CD4-positive, alpha-beta T cell treated with Interleukin-10 for 1 hour (primary cell): Measurements from ENCODE around the gene SPATS2L.

ENCODE experiments used
- DNase-seq: peaks from one replicate; pipeline ENCODE4 v3.0.0-alpha.2; 2020

SPATS2L gene

DNA sequence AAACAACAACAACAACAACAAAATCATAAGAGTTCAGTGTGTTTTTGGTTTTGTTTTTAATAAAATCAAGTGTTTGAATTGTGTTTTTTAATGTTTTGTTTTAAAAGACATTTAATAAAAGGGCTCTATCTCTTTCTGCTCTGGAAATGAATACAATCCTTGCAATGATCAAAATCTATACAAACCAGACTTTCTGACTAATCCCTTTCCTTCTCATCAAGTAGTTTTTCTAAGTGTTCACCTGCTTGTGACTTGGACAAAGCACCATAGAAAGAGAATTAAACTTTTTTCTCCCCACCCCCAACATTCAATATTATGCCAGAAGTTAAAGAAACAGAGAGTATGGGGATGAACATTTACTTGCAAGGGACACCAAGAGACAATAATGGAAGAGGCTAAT lies 142.0 kb downstream of the SPATS2L start:
- no peak for DNase-seq

DNA sequence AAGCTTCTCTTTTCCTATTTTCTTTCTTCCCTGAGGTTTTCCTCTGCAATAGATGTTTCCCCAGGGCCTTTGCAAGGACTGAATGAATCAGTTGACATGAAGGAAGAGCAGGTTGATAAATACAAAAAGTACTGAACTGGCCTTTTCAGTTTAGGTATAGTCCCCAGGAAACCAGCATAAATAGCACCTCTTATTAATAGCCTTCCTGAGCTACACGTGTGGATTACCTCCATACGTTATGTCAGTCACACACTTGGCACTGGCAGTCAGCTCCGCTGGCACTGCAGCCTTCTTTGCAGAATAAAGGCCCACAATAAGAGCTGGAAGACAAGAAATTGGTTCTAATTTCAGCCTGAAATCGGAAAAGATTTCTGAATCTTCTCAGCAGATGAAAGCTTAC lies 142.7 kb downstream of the SPATS2L start:
- no peak for DNase-seq

DNA sequence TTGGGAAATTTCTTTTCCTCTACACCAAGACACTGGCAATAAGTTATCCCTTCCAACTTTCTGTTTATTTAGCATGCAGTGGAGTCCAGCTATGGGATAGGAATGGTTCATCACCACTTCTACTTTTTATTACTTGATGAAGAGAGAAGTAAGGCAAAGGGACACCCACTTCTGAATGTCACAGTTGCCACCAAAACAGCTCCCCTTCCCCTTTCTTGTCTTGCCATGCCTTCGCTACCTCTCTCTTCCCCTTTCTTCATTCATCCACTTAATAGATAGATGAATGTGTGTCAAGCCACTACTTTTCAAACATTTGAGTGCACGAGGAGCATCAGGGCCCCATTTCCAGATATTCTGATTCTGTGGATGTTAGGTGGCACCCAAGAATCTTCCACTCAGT lies 143.8 kb downstream of the SPATS2L start:
- no peak for DNase-seq

DNA sequence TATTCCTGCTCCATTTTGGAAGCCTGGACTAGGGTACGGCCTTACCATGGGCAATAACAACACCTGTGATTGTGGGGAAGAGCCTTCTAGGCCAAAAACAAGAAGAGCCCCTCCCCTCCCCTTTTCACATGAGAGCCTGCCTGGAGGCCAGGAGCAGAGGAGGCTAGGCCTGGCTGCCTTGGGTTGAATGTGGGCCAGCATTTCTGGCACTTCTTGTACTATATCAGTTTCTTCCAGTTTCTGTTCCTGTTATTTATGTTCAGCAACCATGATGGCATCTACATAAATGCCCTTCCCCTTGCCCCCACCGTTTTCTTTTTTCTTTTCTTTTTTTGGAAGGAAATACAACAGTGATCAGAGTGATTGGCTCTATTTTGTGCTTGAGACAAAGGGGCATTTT lies 145.0 kb downstream of the SPATS2L start:
- no peak for DNase-seq

DNA sequence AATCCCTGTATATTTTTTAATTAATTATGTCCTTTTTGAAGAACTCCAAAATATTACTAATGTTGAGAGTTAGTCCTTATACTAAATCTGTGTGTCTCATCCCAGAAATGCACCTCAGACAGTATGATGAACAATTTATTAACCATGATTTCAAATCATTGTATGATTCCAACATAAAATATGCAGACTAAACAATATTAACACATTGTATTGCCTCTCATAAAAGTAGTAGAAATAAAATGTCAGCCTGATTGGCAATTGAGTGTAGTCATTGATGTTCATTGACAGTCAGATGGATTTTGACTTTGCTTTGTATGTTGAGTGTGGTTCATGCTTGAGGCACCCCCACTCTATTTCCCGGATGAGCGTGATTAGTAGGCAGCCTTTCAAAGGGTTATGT lies 145.9 kb downstream of the SPATS2L start:
- no peak for DNase-seq

DNA sequence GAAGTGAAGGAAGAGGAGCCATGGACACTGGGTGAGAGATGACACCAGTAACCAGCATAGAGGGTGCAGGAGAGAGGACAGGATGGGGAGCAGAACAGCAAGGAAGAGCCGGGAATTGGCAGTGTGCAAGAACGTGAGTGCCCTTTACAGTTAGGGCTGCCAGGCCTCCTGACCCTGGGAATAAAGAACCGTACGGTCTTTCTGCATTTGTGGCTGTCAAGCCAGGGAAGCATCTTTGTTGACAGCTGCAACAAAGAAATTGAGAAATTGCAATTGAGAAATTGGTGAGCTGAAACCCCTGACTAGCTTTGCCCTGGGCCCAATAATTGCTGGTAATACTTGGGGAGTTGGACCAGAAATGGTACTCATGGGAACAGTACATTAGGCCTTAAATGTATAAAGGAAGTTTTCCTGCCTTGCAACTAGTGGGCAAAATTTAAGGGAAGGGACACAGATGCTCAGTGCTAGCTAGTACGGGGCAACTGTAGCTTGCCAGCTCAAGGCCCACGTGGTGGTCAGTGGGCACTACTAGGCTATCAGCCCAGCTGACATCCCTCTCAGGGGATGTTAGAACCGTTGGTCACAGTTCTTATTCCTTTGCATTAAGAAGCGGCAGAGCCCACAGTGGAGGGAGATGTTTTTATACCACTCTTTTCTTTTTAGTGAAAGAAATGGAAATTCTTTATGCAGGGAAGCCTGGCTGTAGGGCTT lies 146.8 kb downstream of the SPATS2L start:
- DNase-seq: no peak

DNA sequence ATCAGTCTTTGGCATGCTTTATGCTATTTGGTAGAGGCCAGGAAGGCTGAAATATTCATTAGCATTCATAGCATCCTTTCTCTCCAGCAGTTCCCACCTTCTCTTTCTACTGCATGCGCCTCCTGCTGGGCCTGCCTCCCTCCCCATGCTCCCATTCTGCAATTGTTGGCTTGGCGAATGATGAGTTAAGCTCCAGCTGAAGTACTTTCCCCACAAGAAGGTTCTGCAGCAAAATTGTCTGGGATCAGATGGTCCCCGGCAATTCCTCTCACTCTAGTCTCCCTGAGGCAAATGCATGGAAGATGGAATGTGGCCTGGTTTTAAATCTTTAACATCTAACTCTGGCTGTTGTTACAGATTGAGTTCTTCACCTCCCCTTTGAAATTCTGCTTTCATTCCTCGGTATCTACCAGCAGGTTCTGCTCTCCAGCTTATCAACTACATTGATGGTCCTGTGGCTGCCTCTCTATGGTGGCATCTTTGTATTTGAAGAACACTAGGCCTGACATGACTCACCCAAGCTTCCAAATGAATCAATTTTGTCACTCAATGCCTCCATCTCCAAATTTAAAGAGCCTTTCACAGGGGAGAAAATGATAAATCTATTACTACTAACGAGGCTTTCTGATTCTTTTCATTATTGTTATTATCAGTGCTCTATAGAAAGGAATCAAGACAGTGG lies 147.5 kb downstream of the SPATS2L start:
- no peak for DNase-seq

DNA sequence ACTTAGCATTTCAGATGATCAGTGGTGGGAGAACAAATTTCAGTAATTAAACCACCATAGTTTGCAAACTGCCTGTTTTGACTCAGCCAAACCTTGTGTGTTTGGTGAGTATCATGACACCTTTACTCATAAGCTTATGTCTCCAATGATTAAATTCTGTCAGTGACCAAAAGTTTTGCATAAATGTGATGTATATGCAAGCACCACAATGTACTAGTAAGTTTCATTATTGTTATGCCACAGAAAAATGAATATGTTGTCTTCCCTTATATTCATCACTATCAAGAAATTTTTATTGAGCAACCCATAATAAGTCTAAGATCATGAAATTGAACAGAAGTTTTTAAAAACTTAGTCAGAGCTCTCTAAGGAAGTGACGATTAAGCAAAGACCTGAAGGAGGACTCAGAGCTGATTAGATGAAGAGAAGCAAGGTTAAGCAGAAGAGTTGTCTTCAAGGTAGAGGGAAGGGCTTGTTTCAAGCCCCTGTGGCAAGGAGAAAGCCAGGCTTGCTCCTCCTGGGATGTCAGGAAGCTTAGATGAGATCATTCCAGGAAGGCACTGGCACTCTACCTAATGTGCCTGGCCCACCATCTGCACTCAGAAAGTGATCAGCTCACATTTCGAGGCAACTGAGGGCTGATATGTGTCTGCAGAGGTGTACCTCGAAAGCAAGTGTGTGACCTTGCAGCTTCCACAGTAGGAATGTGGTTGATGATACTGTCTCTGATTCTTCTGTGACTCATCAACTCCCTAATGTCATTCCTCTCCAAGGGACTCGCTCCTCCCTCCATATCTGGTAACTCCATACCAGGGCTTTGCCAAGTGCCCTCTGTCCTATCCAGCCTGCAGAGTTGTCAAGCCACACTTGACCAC lies 148.7 kb downstream of the SPATS2L start:
- DNase-seq: no peak

DNA sequence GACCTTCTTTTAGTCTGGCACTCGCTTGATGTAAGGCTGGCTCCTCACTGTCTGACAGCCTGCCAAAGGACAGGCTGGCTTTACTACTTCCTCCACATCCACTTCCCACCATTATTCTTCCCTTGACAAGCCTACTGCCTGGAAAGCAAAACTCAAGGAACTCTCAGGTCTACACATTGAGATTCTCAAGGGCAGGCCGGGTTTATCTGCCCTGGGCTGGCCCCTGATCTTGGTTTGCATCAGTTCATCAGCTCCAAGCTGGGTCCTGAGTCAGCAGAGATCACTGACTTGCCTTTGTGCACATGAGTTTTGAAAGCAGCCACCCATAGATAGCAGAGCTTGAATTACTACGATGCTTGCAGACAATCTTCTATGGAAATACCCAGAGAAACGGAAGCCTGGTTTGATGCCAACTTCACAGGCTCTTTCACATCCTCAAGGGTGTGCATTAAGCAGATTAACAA lies 149.5 kb downstream of the SPATS2L start:
- DNase-seq: peak; percentile 16

DNA sequence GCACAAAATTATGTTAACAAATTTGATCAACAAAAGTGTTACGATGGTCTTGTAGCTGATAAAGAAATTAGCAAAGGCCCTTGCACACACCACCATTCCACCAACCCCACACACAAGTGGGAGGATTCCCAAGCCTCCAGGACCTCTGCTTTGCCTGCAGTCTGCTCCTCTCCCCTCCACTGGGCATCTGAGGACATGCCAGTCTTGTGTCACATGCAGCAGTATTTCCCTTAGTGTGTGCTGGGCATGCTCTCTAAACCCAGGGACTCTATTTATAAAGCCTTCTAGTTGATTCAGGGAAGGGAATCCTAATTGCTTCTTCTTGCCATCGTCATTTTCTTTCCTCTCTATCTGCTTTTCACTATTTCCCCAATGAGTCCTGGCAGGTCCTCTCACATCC lies 150.1 kb downstream of the SPATS2L start:
- no peak for DNase-seq

DNA sequence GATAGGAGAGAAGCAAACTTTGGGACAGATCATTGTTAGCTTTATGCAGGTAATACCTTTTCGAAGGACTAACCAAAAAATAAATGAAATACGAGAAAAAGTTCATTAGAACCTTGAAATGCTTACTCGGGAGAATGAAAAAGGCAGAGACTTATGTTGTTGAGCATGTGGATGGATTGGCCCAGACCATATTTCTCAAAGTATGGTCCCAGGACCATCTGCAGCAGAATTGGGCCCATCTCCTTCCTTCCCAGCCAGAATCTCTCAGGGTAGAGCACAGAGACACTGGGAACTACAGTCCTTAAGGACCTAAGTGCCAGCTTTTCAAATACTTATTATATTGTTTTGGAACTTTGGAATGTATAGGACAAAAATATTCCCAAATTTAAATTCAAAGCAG lies 152.6 kb downstream of the SPATS2L start:
- DNase-seq: no peak

DNA sequence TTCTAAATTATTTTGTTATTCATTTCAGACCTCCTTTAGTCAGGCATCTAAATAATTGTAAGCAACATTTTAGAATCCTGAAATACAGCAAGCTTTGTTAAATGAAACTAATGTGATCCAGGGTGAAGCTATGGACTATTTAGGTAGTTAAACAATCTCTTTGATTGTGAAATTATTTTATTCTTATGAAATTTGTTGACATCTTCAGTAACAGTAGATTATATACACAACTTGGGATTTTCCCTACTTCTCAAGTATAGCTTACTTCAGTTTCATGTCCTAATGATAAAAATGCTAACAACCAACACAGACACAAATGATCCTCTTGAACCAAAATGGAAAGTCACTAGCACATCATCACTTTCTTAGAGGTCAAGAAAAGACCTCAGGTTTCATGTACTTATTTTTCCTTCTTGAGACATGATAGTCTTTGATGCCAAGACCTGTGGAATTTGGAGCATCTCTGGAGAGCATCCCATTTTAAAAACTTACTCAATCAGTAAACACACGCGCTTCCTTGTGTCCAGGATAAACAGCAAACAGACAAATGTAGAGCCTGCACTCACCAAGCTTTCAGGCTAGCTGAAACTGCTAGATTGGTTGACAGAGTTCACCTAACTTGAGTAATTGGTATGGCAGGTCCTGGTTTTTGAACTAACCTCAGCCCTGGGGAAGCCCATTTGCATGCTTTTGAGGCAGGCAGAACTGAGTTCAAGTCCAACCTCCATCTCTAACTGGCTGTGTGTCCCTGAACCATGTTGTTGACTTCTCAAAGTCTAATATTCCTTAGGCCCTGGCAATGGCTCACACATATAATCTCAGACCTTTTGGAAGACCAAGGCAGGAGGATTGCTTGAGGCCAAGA lies 155.6 kb downstream of the SPATS2L start:
- no peak for DNase-seq

DNA sequence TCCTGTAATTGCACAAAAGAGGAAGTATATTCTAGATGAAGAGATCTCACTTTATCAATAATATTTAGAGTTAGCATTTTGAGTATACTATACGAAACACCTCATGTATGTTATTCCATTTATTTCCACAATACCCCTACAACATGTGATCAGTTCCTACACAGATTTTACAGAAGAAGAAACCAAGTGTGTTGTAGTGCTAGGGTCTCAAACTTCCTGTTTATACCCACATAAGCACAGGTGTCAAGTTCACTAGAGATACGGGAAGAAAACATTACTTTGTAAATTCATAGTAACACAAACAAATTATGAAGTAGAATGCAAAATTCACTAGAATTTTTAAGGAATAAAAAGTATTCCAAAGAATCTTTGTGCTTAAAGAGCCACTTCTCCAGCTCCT lies 157.0 kb downstream of the SPATS2L start:
- no peak for DNase-seq

DNA sequence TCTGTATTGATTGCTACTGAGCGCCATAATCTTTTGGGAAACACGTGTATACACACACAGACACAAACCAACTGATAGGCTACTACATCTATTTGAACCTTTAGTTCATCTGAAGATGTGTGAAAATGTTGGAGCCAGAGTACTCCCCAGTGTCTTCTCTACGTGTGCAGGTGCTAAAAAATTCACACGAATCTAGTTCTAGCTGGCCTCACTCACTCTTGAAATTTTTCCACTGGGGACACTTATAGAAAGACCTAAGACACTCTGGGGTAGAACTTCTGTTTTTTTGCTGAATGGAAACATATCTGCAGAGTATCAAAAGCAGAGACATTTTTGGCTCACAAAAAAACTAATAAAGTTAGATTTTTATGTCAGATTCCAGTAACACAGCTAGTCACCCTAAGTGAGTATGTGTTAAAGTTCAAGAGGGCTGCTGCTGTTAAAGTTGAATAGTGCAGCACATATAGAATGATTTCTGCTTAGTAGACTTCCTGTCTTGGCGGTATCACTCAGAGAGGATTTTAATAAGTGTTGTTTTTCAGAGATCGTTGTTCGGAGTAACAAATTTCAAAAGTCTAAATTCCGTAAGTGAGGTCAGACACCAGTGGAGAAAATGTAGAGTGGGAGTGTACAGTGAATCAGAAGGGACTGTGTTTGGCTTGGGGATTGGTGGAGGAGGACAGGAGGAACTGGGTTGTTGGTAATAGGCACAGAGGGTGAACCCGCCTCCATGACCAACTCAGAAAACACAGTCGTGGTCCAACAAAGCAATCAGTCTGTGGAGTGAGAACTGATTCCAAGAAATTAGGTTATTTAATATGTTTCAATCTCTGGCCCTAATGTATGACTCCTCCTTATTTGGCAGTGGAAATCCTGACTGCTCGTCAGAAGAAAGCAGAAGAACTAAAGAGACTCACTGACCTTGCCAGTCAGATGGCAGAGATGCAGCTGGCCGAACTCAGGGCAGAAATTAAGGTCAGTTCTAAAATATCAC lies 160.2 kb downstream of the SPATS2L start:
- peak; percentile 66 for DNase-seq

DNA sequence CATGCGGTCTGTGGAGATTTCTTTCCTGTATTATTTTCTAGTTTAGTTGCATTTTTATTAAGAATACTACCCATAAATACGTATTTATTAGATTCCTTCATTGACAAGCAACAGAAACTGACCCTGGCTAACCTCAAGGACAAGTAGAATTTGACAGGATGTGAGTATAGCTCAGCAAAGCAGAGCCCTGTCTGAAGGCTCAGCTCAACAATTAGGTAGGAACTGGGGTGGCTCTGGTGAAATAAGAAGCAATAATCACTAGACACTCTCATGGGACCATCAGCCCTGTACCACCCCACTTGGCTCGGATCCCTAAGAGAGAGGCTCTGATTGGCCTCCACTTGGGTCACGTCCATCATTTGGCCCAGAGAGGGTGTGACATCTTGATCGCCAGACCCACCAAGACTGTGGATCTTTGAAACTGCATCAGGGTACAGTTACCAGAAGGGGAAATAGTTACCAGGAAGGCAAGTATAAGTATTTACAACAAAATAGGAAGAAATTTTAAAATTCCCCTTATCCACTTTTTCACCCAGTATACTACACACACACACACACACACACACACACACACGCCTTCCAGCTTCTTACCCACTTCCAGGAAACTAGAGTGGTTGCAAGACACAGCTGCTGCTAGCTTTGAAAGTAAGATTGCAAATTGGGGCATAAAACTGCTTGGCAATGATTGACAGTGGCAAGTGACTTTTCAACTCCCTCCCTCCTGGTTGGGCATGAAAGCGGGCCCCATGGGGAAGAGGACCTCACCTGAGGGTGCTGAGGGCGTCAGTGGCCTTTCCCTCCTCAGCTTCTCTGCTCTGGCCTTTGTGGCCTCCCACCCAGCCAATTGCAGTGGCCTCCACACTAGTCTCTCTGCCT lies 161.6 kb downstream of the SPATS2L start:
- peak; percentile 62 for DNase-seq

DNA sequence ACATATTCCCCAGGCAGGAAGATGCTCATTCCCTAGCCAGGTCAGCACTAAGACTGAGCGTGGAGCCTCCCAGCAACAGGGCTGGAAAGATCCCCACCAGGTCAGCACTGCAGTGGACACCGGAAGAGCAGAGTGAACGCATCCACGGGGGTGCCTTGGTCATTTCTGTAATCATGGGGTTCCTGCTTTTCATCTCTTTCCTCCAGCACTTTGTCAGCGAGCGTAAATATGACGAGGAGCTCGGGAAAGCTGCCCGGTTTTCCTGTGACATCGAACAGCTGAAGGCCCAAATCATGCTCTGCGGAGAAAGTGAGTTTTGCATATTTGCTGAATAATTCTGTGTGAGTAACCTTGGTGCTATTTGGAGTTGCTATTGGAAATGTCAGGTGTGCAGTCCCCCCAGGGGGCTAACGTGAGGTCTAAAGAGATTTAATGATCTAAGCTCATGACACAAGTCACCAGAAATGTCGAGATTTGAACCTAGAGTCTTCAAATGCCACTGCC lies 163.3 kb downstream of the SPATS2L start:
- no peak for DNase-seq

DNA sequence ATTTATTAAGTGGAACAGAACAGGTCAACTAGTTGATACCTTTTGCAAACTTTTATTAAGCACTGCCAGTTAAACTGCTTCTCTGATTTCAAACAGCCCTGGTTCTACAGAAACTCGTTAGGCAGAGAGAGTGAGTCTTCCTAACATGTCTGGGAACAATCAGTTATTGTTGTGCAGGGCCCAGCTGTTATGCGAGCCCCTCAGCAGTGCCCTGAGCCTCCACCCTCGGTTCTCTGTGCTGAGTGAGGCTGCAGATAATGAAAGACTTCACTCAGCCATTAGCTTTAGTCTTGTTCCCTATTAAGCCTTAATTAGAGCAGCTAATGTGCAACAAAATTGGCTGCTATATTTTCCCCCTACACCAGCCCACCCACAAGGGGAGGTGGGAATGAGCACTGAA lies 163.7 kb downstream of the SPATS2L start:
- DNase-seq: no peak

DNA sequence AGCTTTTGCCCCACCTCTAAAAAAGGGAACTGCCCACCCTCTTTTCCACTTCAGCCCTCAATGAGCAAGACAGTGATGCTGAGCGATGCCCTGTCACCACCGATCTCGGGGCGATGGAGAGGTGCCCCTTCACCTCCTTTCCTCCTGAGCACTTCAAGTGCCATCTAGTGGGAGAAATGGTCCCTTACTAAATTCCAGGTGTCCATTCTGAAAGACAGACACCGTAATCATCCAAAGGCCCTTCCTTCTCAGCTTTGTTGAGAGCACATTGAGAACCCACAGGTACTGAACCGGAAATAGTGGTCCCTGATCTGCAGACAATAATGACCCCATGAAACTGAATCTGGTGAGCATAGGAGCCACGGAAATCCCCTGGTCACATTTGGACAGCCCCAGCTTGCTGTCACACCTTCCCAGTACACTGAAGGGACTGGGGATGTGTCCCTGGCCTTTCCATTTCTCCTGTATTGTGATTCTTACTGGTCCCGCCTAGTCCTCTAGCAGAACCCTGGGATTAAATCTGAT lies 164.9 kb downstream of the SPATS2L start:
- peak; percentile 62 for DNase-seq

DNA sequence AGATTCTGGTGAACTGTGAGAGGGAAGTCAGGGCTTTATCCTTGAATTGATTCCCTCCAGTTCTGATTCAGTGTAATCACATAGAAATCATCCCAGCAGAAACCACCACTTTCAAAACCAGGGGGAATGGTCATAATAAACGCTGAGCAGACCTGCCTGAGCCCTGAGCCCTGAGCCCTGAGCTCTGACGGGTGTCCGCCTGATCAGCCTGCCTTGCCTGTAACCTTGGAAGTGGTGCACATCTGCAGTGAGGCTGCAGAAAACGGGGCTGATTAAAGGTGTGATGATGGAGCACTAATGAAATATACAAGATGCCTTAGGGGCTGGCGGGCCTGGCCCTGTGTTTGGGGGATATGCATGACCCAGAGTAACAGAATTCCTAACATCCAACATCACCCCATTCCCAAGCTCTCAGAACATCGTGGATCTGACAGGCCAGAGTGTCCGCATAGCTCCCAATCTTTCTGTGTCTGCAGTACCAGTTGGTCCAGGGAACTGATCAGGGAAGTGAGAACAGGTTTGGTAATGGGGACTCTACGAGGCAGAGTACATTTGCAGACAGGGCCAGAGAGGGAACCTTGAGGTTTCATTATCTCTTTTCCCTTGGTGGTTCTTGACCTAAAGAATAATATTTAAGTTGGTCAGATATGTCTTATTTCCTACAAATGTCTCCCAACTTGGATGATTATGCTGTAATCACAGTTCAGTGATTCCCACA lies 165.6 kb downstream of the SPATS2L start:
- DNase-seq: no peak
